Osteoblast (primary cell): Measurements from ENCODE around the gene RPL19. TPM values are rescaled to one million over a fixed set of nuclear protein-coding genes. Genes with fewer than 3 reads are reported as not detected.
A peak's percentile ranks its signal among the peaks of the same experiment; 100 is the strongest.

ENCODE experiments used
- DNase-seq: peaks from one replicate; pipeline ENCODE4 v3.0.0; 2011; ENCODE audit warnings: low spot score, mixed read lengths; ENCODE audit not compliant: insufficient read length; ENCODE audit errors: missing footprints
- H2AFZ ChIP-seq: 2 replicates; pipeline ENCODE4 v1.6.0; 2011; ENCODE audit warnings: mild to moderate bottlenecking, low read length
- H3K27ac ChIP-seq: 2 replicates; pipeline ENCODE4 v1.5.1; 2011; ENCODE audit warnings: mild to moderate bottlenecking, low read depth, low read length, moderate library complexity
- H3K27me3 ChIP-seq: 2 replicates; pipeline ENCODE4 v1.6.0; 2012; ENCODE audit warnings: mild to moderate bottlenecking, control low read depth, inconsistent platforms, low read length, moderate library complexity; ENCODE audit not compliant: insufficient read depth
- H3K36me3 ChIP-seq: 2 replicates; pipeline ENCODE4 v1.5.1; 2011; ENCODE audit warnings: mild to moderate bottlenecking, low read length, control low read depth, moderate library complexity; ENCODE audit not compliant: insufficient read depth
- H3K4me1 ChIP-seq: 2 replicates; pipeline ENCODE4 v1.5.1; 2011; ENCODE audit warnings: mild to moderate bottlenecking, low read length, control low read depth, moderate library complexity; ENCODE audit not compliant: insufficient read depth
- H3K4me2 ChIP-seq: 2 replicates; pipeline ENCODE4 v1.6.0; 2011; ENCODE audit warnings: mild to moderate bottlenecking, low read length; ENCODE audit not compliant: insufficient read depth
- H3K4me3 ChIP-seq: fragments of 200-600 bp; sonication (generic); 3 replicates; pipeline ENCODE4 v1.5.1; 2012; ENCODE audit warnings: mild to moderate bottlenecking, low read length, inconsistent platforms; ENCODE audit not compliant: insufficient read depth
- H3K79me2 ChIP-seq: 2 replicates; pipeline ENCODE4 v1.6.0; 2012; ENCODE audit warnings: mild to moderate bottlenecking, low read length, control low read depth, inconsistent platforms; ENCODE audit not compliant: insufficient read depth
- H3K9me3 ChIP-seq: 2 replicates; pipeline ENCODE4 v1.5.1; 2011; ENCODE audit warnings: low read depth, low read length, control low read depth
- H4K20me1 ChIP-seq: 2 replicates; pipeline ENCODE4 v1.6.0; 2012; ENCODE audit warnings: mild to moderate bottlenecking, low read length, control low read depth; ENCODE audit not compliant: insufficient read depth
- CTCF ChIP-seq: IDR thresholded peaks from 2 replicates; pipeline ENCODE4 v1.5.1; 2011; ENCODE audit warnings: mild to moderate bottlenecking, low read depth, low read length, moderate library complexity; ENCODE audit errors: extremely low read depth
- total RNA-seq: library from RNA; depleted of rRNA; stranded (reverse); fragments of >200 nt; gene quantifications from 2 replicates; pipeline ENCODE4 v1.2.3, GENCODE V29; 2012

The RPL19 gene
- total RNA-seq, 1 donor: 1,279 TPM

- H3K4me2 ChIP-seq: peak overlapping the region; percentile 79
- H4K20me1 ChIP-seq: peaks cover 26% of the 10 kb centered on the region
- TF ChIP-seq CTCF: no peak
- peaks cover 27% of the 10 kb centered on the region for H3K4me1 ChIP-seq
- H3K4me3 ChIP-seq: peak overlapping the region; percentile 81
- peaks cover 30% of the 10 kb centered on the region for H3K36me3 ChIP-seq
- H3K27me3 ChIP-seq: no peaks in the 10 kb centered on the region
- H3K79me2 ChIP-seq: peaks cover 48% of the 10 kb centered on the region
- peak; percentile 86 for DNase-seq
- no peak overlapping the region for H3K27ac ChIP-seq
- H2AFZ ChIP-seq: no peak overlapping the region
- no peaks in the 10 kb centered on the region for H3K9me3 ChIP-seq
These were observed 3.8 kb upstream of the RPL19 start for GRCh38 chr17:39196241-39196807.

- H3K79me2 ChIP-seq: peaks cover 53% of the 10 kb centered on the region
- peak overlapping the region; percentile 79 for H3K4me2 ChIP-seq
- H3K9me3 ChIP-seq: no peaks in the 10 kb centered on the region
- H4K20me1 ChIP-seq: peaks cover 29% of the 10 kb centered on the region
- H3K27ac ChIP-seq: no peak overlapping the region
- no peaks in the 10 kb centered on the region for H3K27me3 ChIP-seq
- H2AFZ ChIP-seq: no peak overlapping the region
- peak overlapping the region; percentile 81 for H3K4me3 ChIP-seq
- peaks cover 33% of the 10 kb centered on the region for H3K4me1 ChIP-seq
- H3K36me3 ChIP-seq: peaks cover 30% of the 10 kb centered on the region
- TF ChIP-seq CTCF: no peak
- peak; percentile 89 for DNase-seq
These were observed 3.2 kb upstream of the RPL19 start for GRCh38 chr17:39196808-39197291.

GRCh38 chr17:39197380-39198185 lies 2.5 kb upstream of the RPL19 start, which contains the start of gene CACNB1:
TSS of gene CACNB1 (minus strand) at chr17:39197669. CDS start at chr17:39197495, 174 bp downstream.
- DNase-seq: peak; percentile 99
- peaks cover 30% of the 10 kb centered on the region for H3K36me3 ChIP-seq
- H3K9me3 ChIP-seq: no peaks in the 10 kb centered on the region
- H3K4me2 ChIP-seq: peak within 1 kb of the TSS; percentile 79
- H3K27me3 ChIP-seq: no peaks in the 10 kb centered on the region
- peak within 1 kb of the TSS; percentile 63 for H2AFZ ChIP-seq
- peaks cover 60% of the 10 kb centered on the region for H3K79me2 ChIP-seq
- no peak for TF ChIP-seq CTCF
- H3K4me1 ChIP-seq: peaks cover 35% of the 10 kb centered on the region
- H3K4me3 ChIP-seq: peak within 1 kb of the TSS; percentile 81
- H3K27ac ChIP-seq: no peak within 1 kb of the TSS
- peaks cover 33% of the 10 kb centered on the region for H4K20me1 ChIP-seq

GRCh38 chr17:39198186-39198566 lies 1.9 kb upstream of the RPL19 start:
- Histone ChIP-seq H4K20me1 (peaks cover 34% of the 10 kb centered on the region), H3K27ac (no peak overlapping the region), H3K79me2 (peaks cover 57% of the 10 kb centered on the region), H3K4me3 (peak overlapping the region; percentile 81), H3K4me2 (peak overlapping the region; percentile 79), H2AFZ (peak overlapping the region; percentile 63), H3K27me3 (no peaks in the 10 kb centered on the region), H3K36me3 (peaks cover 32% of the 10 kb centered on the region), H3K9me3 (no peaks in the 10 kb centered on the region), H3K4me1 (peaks cover 35% of the 10 kb centered on the region)
- TF ChIP-seq CTCF: no peak
- no peak for DNase-seq
